ENCODE data around the gene SLC66A1.

GRCh38 chr1:19331262-19331878, 19.2 kb downstream of the SLC66A1 start:
- TF ChIP-seq EZH2 (optimal IDR thresholded peaks at IDR 0.05; ENCODE audit: low read depth, low read length), result no peak
- no peak for TF ChIP-seq EZH2phosphoT487 (IDR thresholded peaks at IDR 0.05; ENCODE audit: low read length)
- no peak for TF ChIP-seq CTCF (IDR thresholded peaks at IDR 0.05; ENCODE audit: low read length)

Data from MM.1S (cell line).